SIG-M5 (cell line): Measurements from ENCODE around the gene KANK2.

Experiments
- DNase-seq: peaks from one replicate; lab custom pipeline; 2025; lab: John Stamatoyannopoulos, UW

The KANK2 gene

GRCh38 chr19:11225815-11226214 lies 28.5 kb upstream of the KANK2 start:
- DNase-seq = no peak

- DNase-seq = no peak
These were observed 27.8 kb upstream of the KANK2 start for GRCh38 chr19:11225172-11225571.

- no peak for DNase-seq
These were observed 27.1 kb upstream of the KANK2 start for GRCh38 chr19:11224429-11224828.

- DNase-seq = no peak
These were observed 25.9 kb upstream of the KANK2 start for GRCh38 chr19:11223200-11223599.

- no peak for DNase-seq
These were observed 23.8 kb upstream of the KANK2 start for GRCh38 chr19:11221082-11221598.

- DNase-seq = no peak
These were observed 17.0 kb upstream of the KANK2 start for GRCh38 chr19:11214387-11214786.

- no peak for DNase-seq
These were observed 13.2 kb upstream of the KANK2 start for GRCh38 chr19:11210656-11210928.

- DNase-seq = no peak
These were observed 12.7 kb upstream of the KANK2 start for GRCh38 chr19:11209839-11210655.

GRCh38 chr19:11208561-11209471 lies 11.5 kb upstream of the KANK2 start:
- DNase-seq = no peak

GRCh38 chr19:11205939-11206570 lies 8.7 kb upstream of the KANK2 start:
- no peak for DNase-seq

GRCh38 chr19:11204943-11205349 lies 7.6 kb upstream of the KANK2 start:
- no peak for DNase-seq

GRCh38 chr19:11204076-11204602 lies 6.8 kb upstream of the KANK2 start:
- no peak for DNase-seq

- DNase-seq = no peak
These were observed 6.1 kb upstream of the KANK2 start for GRCh38 chr19:11203194-11204075.

- DNase-seq = no peak
These were observed 5.3 kb upstream of the KANK2 start for GRCh38 chr19:11202488-11203193.

GRCh38 chr19:11201791-11202190 lies 4.4 kb upstream of the KANK2 start:
- DNase-seq = no peak

GRCh38 chr19:11200931-11201330 lies 3.6 kb upstream of the KANK2 start:
- no peak for DNase-seq

GRCh38 chr19:11200015-11200574 lies 2.8 kb upstream of the KANK2 start:
- no peak for DNase-seq

- no peak for DNase-seq
These were observed 2.2 kb upstream of the KANK2 start for GRCh38 chr19:11199517-11199916.

- no peak for DNase-seq
These were observed 1.6 kb upstream of the KANK2 start for GRCh38 chr19:11198769-11199424.

GRCh38 chr19:11198175-11198534 lies 810 bp upstream of the KANK2 start:
- DNase-seq = no peak
